Keratinocyte (primary cell): ENCODE measurements around the gene NLRP9. TPM values are rescaled to one million over a fixed set of nuclear protein-coding genes. Genes with fewer than 3 reads are reported as not detected.

Source experiments
- DNase-seq: peaks from one replicate; pipeline ENCODE4 v3.0.0-alpha.2; 2011; ENCODE audit warnings: low read depth, missing footprints, low spot score
- FAIRE-seq: peaks from 2 replicates; lab custom pipeline; 2011; peaks lifted over from hg19 to GRCh38; lab: Jason Lieb, UNC
- H2AFZ ChIP-seq: 2 replicates; pipeline ENCODE4 v1.6.0; 2012; ENCODE audit warnings: low read length, control low read depth, inconsistent platforms; ENCODE audit not compliant: control insufficient read depth
- H3K27ac ChIP-seq: 2 replicates; pipeline ENCODE4 v1.5.1; 2011; ENCODE audit warnings: low read length; ENCODE audit not compliant: control insufficient read depth, insufficient read depth
- H3K27me3 ChIP-seq: 3 replicates; pipeline ENCODE4 v1.6.0; 2011; ENCODE audit warnings: low read length; ENCODE audit not compliant: control insufficient read depth, insufficient read depth; ENCODE audit errors: extremely low read depth
- H3K36me3 ChIP-seq, 2 experiments: 2 replicates in 1 of 2; 3 replicates in 1 of 2; pipeline ENCODE4 v1.5.1; 2011; ENCODE audit warnings: low read length in 2 of 2, mild to moderate bottlenecking in 1 of 2; ENCODE audit not compliant: control insufficient read depth in 2 of 2, insufficient read depth in 2 of 2; ENCODE audit errors: extremely low read depth in 1 of 2
- H3K4me1 ChIP-seq: 3 replicates; pipeline ENCODE4 v1.5.1; 2011; ENCODE audit warnings: low read length; ENCODE audit not compliant: control insufficient read depth, insufficient read depth; ENCODE audit errors: extremely low read depth
- H3K4me2 ChIP-seq: 3 replicates; pipeline ENCODE4 v1.6.0; 2011; ENCODE audit warnings: low read depth, low read length; ENCODE audit not compliant: control insufficient read depth, insufficient read depth; ENCODE audit errors: extremely low read depth
- H3K4me3 ChIP-seq, 3 experiments: fragments of 200-600 bp in 1 of 3; sonication (generic) in 1 of 3; 2 replicates in 2 of 3; 3 replicates in 1 of 3; pipeline ENCODE4 v1.5.1; 2011 to 2016; ENCODE audit warnings: low read length in 3 of 3, mild to moderate bottlenecking in 3 of 3, control low read depth in 2 of 3, inconsistent platforms in 1 of 3, low read depth in 1 of 3, mixed read lengths in 1 of 3, mixed run types in 1 of 3, moderate library complexity in 1 of 3; ENCODE audit not compliant: control insufficient read depth in 2 of 3, insufficient read depth in 2 of 3; ENCODE audit errors: extremely low read depth in 1 of 3
- H3K79me2 ChIP-seq: 2 replicates; pipeline ENCODE4 v1.6.0; 2012; ENCODE audit warnings: low read length; ENCODE audit not compliant: control insufficient read depth, insufficient read depth
- H3K9ac ChIP-seq: 3 replicates; pipeline ENCODE4 v1.6.0; 2011; ENCODE audit warnings: low read length; ENCODE audit not compliant: control insufficient read depth, insufficient read depth; ENCODE audit errors: extremely low read depth
- H3K9me1 ChIP-seq: 3 replicates; pipeline ENCODE4 v1.6.0; 2011; ENCODE audit warnings: low read length; ENCODE audit not compliant: control insufficient read depth, insufficient read depth; ENCODE audit errors: extremely low read depth
- H3K9me3 ChIP-seq: 2 replicates; pipeline ENCODE4 v1.5.1; 2012; ENCODE audit warnings: low read depth, low read length; ENCODE audit not compliant: control insufficient read depth
- H4K20me1 ChIP-seq: 3 replicates; pipeline ENCODE4 v1.6.0; 2011; ENCODE audit warnings: low read length; ENCODE audit not compliant: control insufficient read depth, insufficient read depth; ENCODE audit errors: extremely low read depth
- CTCF ChIP-seq, 3 experiments: IDR thresholded peaks in 1 of 3; conservative IDR thresholded peaks in 1 of 3; optimal IDR thresholded peaks in 1 of 3; 2 replicates in 2 of 3; 3 replicates in 1 of 3; pipeline versions ENCODE3 to v1.5.1; 2011; ENCODE audit warnings: low read length in 3 of 3, mild to moderate bottlenecking in 3 of 3, moderate library complexity in 2 of 3, control low read depth in 1 of 3, inconsistent platforms in 1 of 3; ENCODE audit not compliant: insufficient read depth in 2 of 3; ENCODE audit errors: extremely low read depth in 1 of 3
- EZH2 ChIP-seq: IDR thresholded peaks from one replicate; pipeline ENCODE4 v1.6.1; 2012; ENCODE audit warnings: inconsistent platforms, mild to moderate bottlenecking, low read length, moderate library complexity
- dilution Hi-C: fragments of 300-500 bp; cut with MboI; formaldehyde crosslinking; loops from one replicate; pipeline ENCODE4 v1.7.0; 2020; ENCODE audit warnings: low sequenced_read_pairs; ENCODE audit not compliant: extremely low pct_ligation_motif_present
- polyA minus RNA-seq, 3 experiments: library from RNA; depleted of rRNA, polyadenylated mRNA; stranded (reverse); fragments of >200 nt; gene quantifications; 1 replicate in 1 of 3; 2 replicates in 1 of 3; 3 replicates in 1 of 3; pipeline ENCODE4 v1.2.3, GENCODE V29; 2011
- polyA plus RNA-seq, 5 experiments: library from polyadenylated mRNA; depleted of rRNA in 3 of 5; stranded (reverse) in 3 of 5; stranded (forward) in 1 of 5; unstranded in 1 of 5; fragments of >200 nt; gene quantifications; 1 replicate in 1 of 5; 2 replicates in 3 of 5; 3 replicates in 1 of 5; pipeline versions ENCODE4 v1.2.1 to v1.2.3, GENCODE V29; 2011 to 2012; ENCODE audit warnings: missing spikeins in 2 of 5, low read depth in 1 of 5, low replicate concordance in 1 of 5

Gene NLRP9
- polyA plus RNA-seq (not detected in 3 replicates), polyA minus RNA-seq (not detected in 3 replicates)
- not detected for polyA plus RNA-seq (2011; ENCODE audit: low read depth)
- polyA plus RNA-seq (2011; cell fraction: cytosol; rRNA removed): not detected in 2 replicates
- not detected in 2 replicates for polyA plus RNA-seq (2011; cell fraction: nucleus; rRNA removed)
- not detected in 2 replicates for polyA plus RNA-seq (2012; ENCODE audit: low replicate concordance)
- polyA minus RNA-seq (2011; cell fraction: cytosol; rRNA and poly(A)+ RNA removed): not detected
- polyA minus RNA-seq (2011; cell fraction: nucleus; rRNA and poly(A)+ RNA removed): not detected in 2 replicates

- FAIRE-seq (no peak), DNase-seq (no peak)
- Histone ChIP-seq H3K9me3 (no peaks in the 10 kb centered on the region), H3K9ac (no peak within 1 kb of the TSS), H2AFZ (no peak within 1 kb of the TSS), H3K9me1 (no peaks in the 10 kb centered on the region), H3K4me1 (no peaks in the 10 kb centered on the region), H3K27me3 (no peaks in the 10 kb centered on the region), H3K27ac (no peak within 1 kb of the TSS), H4K20me1 (no peaks in the 10 kb centered on the region), H3K79me2 (no peaks in the 10 kb centered on the region), H3K4me2 (no peak within 1 kb of the TSS), H3K4me3 (no peak within 1 kb of the TSS), H3K36me3 (no peaks in the 10 kb centered on the region)
- dilution Hi-C loops: no loop called here
- TF ChIP-seq EZH2 (no peak), CTCF (optimal IDR thresholded peaks at IDR 0.05 in 1 of 3, IDR thresholded peaks at IDR 0.05 in 1 of 3, conservative IDR thresholded peaks at IDR 0.05 in 1 of 3; ENCODE audit: extremely low read depth in 1 of 3, insufficient read depth in 2 of 3, low read length in 3 of 3) (no peak)
These were observed at the start of gene NLRP9 for GRCh38 chr19:55738302-55738701. TSS of gene NLRP9 (minus strand) at chr19:55738402. CDS start at chr19:55738374, 28 bp downstream.

GRCh38 chr19:55781112-55781511 lies 42.9 kb upstream of the NLRP9 start:
- FAIRE-seq: no peak
- H3K27me3 ChIP-seq: no peaks in the 10 kb centered on the region
- no peak overlapping the region for H3K4me2 ChIP-seq
- no peak for TF ChIP-seq EZH2
- no peak for TF ChIP-seq CTCF (optimal IDR thresholded peaks at IDR 0.05 in 1 of 3, IDR thresholded peaks at IDR 0.05 in 1 of 3, conservative IDR thresholded peaks at IDR 0.05 in 1 of 3; ENCODE audit: extremely low read depth in 1 of 3, insufficient read depth in 2 of 3, low read length in 3 of 3)
- H3K27ac ChIP-seq: no peak overlapping the region
- H3K36me3 ChIP-seq: no peaks in the 10 kb centered on the region
- no peaks in the 10 kb centered on the region for H3K9me3 ChIP-seq
- H3K79me2 ChIP-seq: no peaks in the 10 kb centered on the region
- no peak overlapping the region for H3K9ac ChIP-seq
- H3K4me1 ChIP-seq: no peaks in the 10 kb centered on the region
- no peaks in the 10 kb centered on the region for H4K20me1 ChIP-seq
- no peak for DNase-seq
- dilution Hi-C loops: no loop called here
- no peaks in the 10 kb centered on the region for H3K9me1 ChIP-seq
- no peak overlapping the region for H3K4me3 ChIP-seq
- H2AFZ ChIP-seq: no peak overlapping the region
